ENCODE data around the gene SERINC3.

- no peak for TF ChIP-seq CTCF (IDR thresholded peaks at IDR 0.05; ENCODE audit: insufficient read depth, low read length)
- no peak; the same call in 1 of the 2 replicates for TF ChIP-seq POLR2AphosphoS5 (IDR thresholded peaks at IDR 0.05; ENCODE audit: low read depth)
- TF ChIP-seq SPI1 (IDR thresholded peaks at IDR 0.05; ENCODE audit: borderline replicate concordance, low read depth): no peak
Measured at GRCh38 chr20:44491635-44492395, 30.1 kb downstream of the SERINC3 start.
